NT2/D1 (cell line): ENCODE results near the gene EDEM3.
A peak's percentile ranks its signal among the peaks of the same experiment; 100 is the strongest.

Experiments used
- DNase-seq: peaks from one replicate; pipeline ENCODE4 v3.0.0-alpha.2; 2011; ENCODE audit warnings: low read depth, low spot score
- H3K27me3 ChIP-seq: 2 replicates; pipeline ENCODE4 v1.6.0; 2011; ENCODE audit warnings: mild to moderate bottlenecking; ENCODE audit not compliant: insufficient read length, insufficient read depth
- H3K36me3 ChIP-seq: 2 replicates; pipeline ENCODE4 v1.6.1; 2011; ENCODE audit warnings: mild to moderate bottlenecking, low read length, mixed read lengths; ENCODE audit not compliant: insufficient read depth, insufficient read length
- H3K4me1 ChIP-seq: 2 replicates; pipeline ENCODE4 v1.5.1; 2011; ENCODE audit not compliant: insufficient read depth, insufficient read length
- H3K4me3 ChIP-seq: 2 replicates; pipeline ENCODE4 v1.5.1; 2011; ENCODE audit warnings: low read depth; ENCODE audit not compliant: insufficient read length
- H3K9ac ChIP-seq: 2 replicates; pipeline ENCODE4 v1.6.0; 2011; ENCODE audit warnings: low read depth; ENCODE audit not compliant: insufficient read length
- H3K9me3 ChIP-seq: 2 replicates; pipeline ENCODE4 v1.5.1; 2011; ENCODE audit warnings: mild to moderate bottlenecking, low read length; ENCODE audit not compliant: insufficient read depth
- SUZ12 ChIP-seq: IDR thresholded peaks from 2 replicates; pipeline ENCODE4 v1.6.1; 2011; ENCODE audit not compliant: insufficient read length, insufficient read depth; ENCODE audit errors: extremely low read depth
- YY1 ChIP-seq: IDR thresholded peaks from 2 replicates; pipeline ENCODE4 v1.6.1; 2011; ENCODE audit not compliant: insufficient read length, insufficient read depth
- ZNF274 ChIP-seq: IDR thresholded peaks from 2 replicates; pipeline ENCODE4 v1.6.1; 2011; ENCODE audit warnings: mild to moderate bottlenecking, low read depth, low read length

The EDEM3 gene

GRCh38 chr1:184698016-184698415 lies 56.6 kb downstream of the EDEM3 start:
- H3K9ac ChIP-seq = no peak overlapping the region
- H3K4me1 ChIP-seq = no peaks in the 10 kb centered on the region
- TF ChIP-seq SUZ12 (no peak), YY1 (no peak), ZNF274 (no peak)
- no peak overlapping the region for H3K4me3 ChIP-seq
- H3K27me3 ChIP-seq = no peaks in the 10 kb centered on the region
- H3K9me3 ChIP-seq = no peaks in the 10 kb centered on the region
- peaks cover 27% of the 10 kb centered on the region for H3K36me3 ChIP-seq
- no peak for DNase-seq

- Histone ChIP-seq H3K9ac (no peak overlapping the region), H3K4me3 (no peak overlapping the region), H3K36me3 (peaks cover 12% of the 10 kb centered on the region), H3K27me3 (no peaks in the 10 kb centered on the region), H3K4me1 (no peaks in the 10 kb centered on the region), H3K9me3 (no peaks in the 10 kb centered on the region)
- no peak for TF ChIP-seq SUZ12
- TF ChIP-seq ZNF274 = no peak
- TF ChIP-seq YY1 = no peak
- DNase-seq = peak; percentile 35
Measured at GRCh38 chr1:184696403-184696802, 58.3 kb downstream of the EDEM3 start.

- Histone ChIP-seq H3K27me3 (no peaks in the 10 kb centered on the region), H3K9ac (no peak overlapping the region), H3K4me3 (no peak overlapping the region), H3K9me3 (no peaks in the 10 kb centered on the region), H3K4me1 (no peaks in the 10 kb centered on the region), H3K36me3 (peaks cover 9% of the 10 kb centered on the region)
- no peak for TF ChIP-seq YY1
- TF ChIP-seq ZNF274 = no peak
- TF ChIP-seq SUZ12 = no peak
- no peak for DNase-seq
Measured at GRCh38 chr1:184695023-184695422, 59.6 kb downstream of the EDEM3 start.

DNA sequence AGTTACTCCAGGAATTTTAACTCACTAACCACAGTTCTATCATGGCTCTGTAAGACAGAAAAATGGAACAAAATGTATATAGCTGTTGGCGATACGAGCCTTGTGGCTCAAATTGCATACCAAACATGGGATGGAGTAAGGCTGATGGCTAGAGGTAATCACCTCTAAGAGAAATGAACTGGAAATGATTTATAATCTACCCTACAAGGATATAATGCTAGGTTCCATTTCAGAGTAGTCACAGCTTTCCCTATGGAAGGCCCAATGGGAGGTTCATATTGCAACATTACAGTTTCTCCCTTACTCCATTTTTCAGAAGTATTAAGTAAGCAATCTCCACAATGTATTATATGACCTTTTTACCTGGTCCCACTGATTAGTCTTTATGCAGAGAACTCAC lies 61.6 kb downstream of the EDEM3 start:
- Histone ChIP-seq H3K9me3 (no peaks in the 10 kb centered on the region), H3K4me3 (no peak overlapping the region), H3K27me3 (no peaks in the 10 kb centered on the region), H3K4me1 (no peaks in the 10 kb centered on the region), H3K9ac (no peak overlapping the region), H3K36me3 (peaks cover 9% of the 10 kb centered on the region)
- no peak for TF ChIP-seq ZNF274
- TF ChIP-seq SUZ12 = no peak
- TF ChIP-seq YY1 = no peak
- DNase-seq = no peak

DNA sequence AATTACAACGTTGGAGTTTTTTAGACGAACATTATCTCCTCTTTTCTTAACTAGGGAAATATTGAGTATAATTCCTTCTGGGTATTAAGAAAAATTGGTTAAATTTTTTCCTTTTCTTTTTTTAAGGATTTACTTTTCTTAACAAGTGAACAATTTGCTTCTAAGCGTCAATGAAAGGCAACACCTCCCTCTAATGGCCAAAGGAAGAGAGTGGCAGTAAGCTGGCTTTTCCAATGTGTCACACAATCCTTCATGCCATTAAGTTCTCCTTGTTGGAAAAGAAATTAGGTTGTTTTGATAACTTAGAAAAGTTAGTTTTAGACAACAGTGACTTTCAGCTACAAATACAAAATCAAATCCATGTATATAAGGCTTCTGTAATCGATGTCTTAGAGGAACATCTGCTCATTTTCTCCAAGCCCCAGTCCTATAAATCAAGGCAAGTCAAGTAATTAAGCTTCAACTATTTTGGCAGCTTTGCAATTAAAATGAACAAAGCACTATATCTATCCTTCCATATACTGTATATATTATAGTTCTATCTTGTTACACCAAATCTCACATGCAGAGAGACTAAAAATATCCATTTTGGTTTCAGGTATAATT lies 62.8 kb downstream of the EDEM3 start:
- Histone ChIP-seq H3K4me3 (no peak overlapping the region), H3K36me3 (peaks cover 9% of the 10 kb centered on the region), H3K4me1 (no peaks in the 10 kb centered on the region), H3K9ac (no peak overlapping the region), H3K27me3 (no peaks in the 10 kb centered on the region), H3K9me3 (no peaks in the 10 kb centered on the region)
- DNase-seq = peak; percentile 52
- TF ChIP-seq YY1 (no peak), SUZ12 (no peak), ZNF274 (no peak)

DNA sequence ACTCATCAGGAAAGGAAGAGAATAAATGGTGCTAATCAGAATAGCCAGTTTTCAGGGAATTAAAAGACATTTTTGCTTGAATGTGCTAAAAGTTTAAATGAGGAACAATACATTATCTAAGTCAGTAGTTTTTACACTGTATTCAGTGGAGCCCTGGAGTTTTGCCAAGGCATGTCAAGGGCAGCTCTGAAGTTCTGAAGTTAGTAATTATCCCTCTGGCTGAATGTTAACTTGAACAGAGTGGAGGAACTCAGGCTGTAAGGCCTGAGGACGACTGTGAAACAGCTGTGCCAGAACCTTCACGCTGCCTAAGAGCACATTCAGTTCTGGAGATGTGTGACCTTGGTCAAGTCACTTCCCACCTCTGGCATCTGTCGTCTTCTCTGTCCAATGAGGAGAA lies 68.1 kb downstream of the EDEM3 start:
- no peaks in the 10 kb centered on the region for H3K4me1 ChIP-seq

DNA sequence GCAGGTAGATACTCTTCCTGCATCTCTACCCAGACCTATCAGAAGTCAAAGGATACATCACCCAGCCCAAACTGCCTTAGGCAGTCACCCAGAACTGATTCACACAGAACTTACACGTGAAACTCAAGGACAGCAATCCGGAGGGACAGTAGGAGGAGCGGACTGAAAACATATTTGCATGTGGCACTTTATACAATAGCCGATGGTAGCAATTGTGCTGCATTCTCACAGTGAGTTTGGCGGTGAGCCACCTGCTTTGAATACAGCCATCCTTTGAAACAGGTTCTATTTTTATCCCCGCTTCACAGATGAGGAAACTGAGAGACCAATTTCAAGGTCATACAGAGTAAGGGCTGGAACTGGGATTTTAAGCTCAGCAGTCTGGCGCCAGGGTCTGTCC lies 69.5 kb downstream of the EDEM3 start:
- H3K4me1 ChIP-seq = no peaks in the 10 kb centered on the region
- no peak for TF ChIP-seq YY1
- TF ChIP-seq ZNF274 = no peak
- TF ChIP-seq SUZ12 = no peak
- H3K36me3 ChIP-seq = no peaks in the 10 kb centered on the region
- no peaks in the 10 kb centered on the region for H3K27me3 ChIP-seq
- no peak for DNase-seq
- peaks cover 26% of the 10 kb centered on the region for H3K9me3 ChIP-seq
- H3K9ac ChIP-seq = no peak overlapping the region
- no peak overlapping the region for H3K4me3 ChIP-seq

More for the DNA sequence above, 68.1 kb downstream of the EDEM3 start:
- Histone ChIP-seq H3K36me3 (no peaks in the 10 kb centered on the region), H3K9ac (no peak overlapping the region), H3K4me3 (no peak overlapping the region), H3K27me3 (no peaks in the 10 kb centered on the region), H3K9me3 (peaks cover 13% of the 10 kb centered on the region)
- no peak for DNase-seq
- TF ChIP-seq YY1 (no peak), ZNF274 (no peak), SUZ12 (no peak)
